Spleen (tissue), 11 donors: ENCODE results near the gene DNAJC10. TPM values are rescaled to one million over a fixed set of nuclear protein-coding genes. Genes with fewer than 3 reads are reported as not detected.

Experiments
- DNase-seq: peaks from one replicate; pipeline ENCODE4 v3.0.0-alpha.2; 2020
- H3K27ac ChIP-seq, 8 donors: fragments of 200-600 bp; sonication (generic) in 7 of 8; 1 replicate in 4 of 8; 2 replicates in 4 of 8; pipeline versions ENCODE4 v1.5.0 to v1.8.0; 2016 to 2021; ENCODE audit warnings: inconsistent platforms in 4 of 8, mild to moderate bottlenecking in 4 of 8, moderate library complexity in 1 of 8
- H3K27me3 ChIP-seq, 7 donors: fragments of 200-600 bp; sonication (generic) in 6 of 7; replicated peaks in 1 of 7; 1 replicate in 4 of 7; 2 replicates in 3 of 7; pipeline versions ENCODE4 v1.5.0 to v1.8.0; 2016 to 2021; ENCODE audit warnings: inconsistent platforms in 3 of 7, mild to moderate bottlenecking in 1 of 7
- H3K36me3 ChIP-seq, 6 donors: fragments of 200-600 bp; sonication (generic) in 5 of 6; 1 replicate in 4 of 6; 2 replicates in 2 of 6; pipeline versions ENCODE4 v1.5.0 to v1.8.0; 2016 to 2021; ENCODE audit warnings: inconsistent platforms in 2 of 6
- H3K4me1 ChIP-seq, 6 donors: fragments of 200-600 bp; sonication (generic) in 5 of 6; 1 replicate in 3 of 6; 2 replicates in 3 of 6; pipeline versions ENCODE4 v1.5.0 to v1.8.0; 2016 to 2021; ENCODE audit warnings: inconsistent platforms in 3 of 6
- H3K4me3 ChIP-seq, 8 donors: fragments of 200-600 bp; sonication (generic) in 7 of 8; 1 replicate in 4 of 8; 2 replicates in 4 of 8; pipeline versions ENCODE4 v1.5.0 to v1.8.0; 2016 to 2021; ENCODE audit warnings: inconsistent platforms in 4 of 8, mild to moderate bottlenecking in 4 of 8, moderate library complexity in 2 of 8
- H3K9me3 ChIP-seq, 8 donors: fragments of 200-600 bp; sonication (generic) in 7 of 8; 1 replicate in 4 of 8; 2 replicates in 4 of 8; pipeline versions ENCODE4 v1.5.0 to v1.8.0; 2016 to 2021; ENCODE audit warnings: inconsistent platforms in 4 of 8
- POLR2A ChIP-seq, 3 donors: fragments of 450-650 bp; IDR thresholded peaks; one replicate each; pipeline ENCODE4 v1.5.1; 2017; ENCODE audit warnings: antibody characterized with exemption in 3 of 3, mild to moderate bottlenecking in 1 of 3
- POLR2AphosphoS5 ChIP-seq, 3 donors: sonication (generic); formaldehyde crosslinking; IDR thresholded peaks; one replicate each; pipeline ENCODE4 v1.5.1; 2017; ENCODE audit warnings: antibody characterized with exemption in 3 of 3
- WGBS, 5 donors: extraction: QIAGEN DNeasy Blood & Tissue Kit in 3 of 5; methylation state at CpG; one replicate each; pipeline versions ENCODE4 v1.1.5 to v1.1.7; 2013 to 2018; 5-methylcytosine and 5-hydroxymethylcytosine counted together
- intact Hi-C: fragments of 100-400 bp; cut with DNase I; formaldehyde crosslinking; loops from one replicate; pipeline ENCODE4 v1.15.0; 2023; ENCODE audit warnings: low total_unique reads
- polyA plus RNA-seq, 3 donors: library from polyadenylated mRNA; stranded (reverse); fragments of 200-250 nt; gene quantifications; one replicate each; pipeline ENCODE4 v1.2.1, GENCODE V29; 2013
- total RNA-seq, 7 donors: library from RNA; depleted of rRNA in 3 of 7; stranded (reverse); fragments of >200 nt in 3 of 7; fragmentation: NEBNext Ultra II Directional in 4 of 7; extraction: Animal tissue kit (Norgen Biotek cat#: 25700) in 4 of 7; gene quantifications; one replicate each; pipeline versions ENCODE4 v1.1.0 to v1.2.1, GENCODE V29; 2016 to 2021
- TF ChIP-seq, protein P1 (sequence below), 11 experiments: fragments of 200-600 bp in 7 of 11; fragments of 450-650 bp in 4 of 11; sonication (generic) in 4 of 11; IDR thresholded peaks in 8 of 11; conservative IDR thresholded peaks in 3 of 11; 1 replicate in 7 of 11; 2 replicates in 4 of 11; pipeline versions ENCODE4 v1.4.0 to v1.8.0; 2016 to 2021; ENCODE audit warnings: antibody characterized with exemption in 11 of 11, inconsistent platforms in 4 of 11, mild to moderate bottlenecking in 1 of 11
- donor health status: healthy with polysubstance abuse.
- donor health status: DM: no; HTN: no; CAD: no; lungs with moderate emphysema.
- donor health status: DM: no; HTN: no; CAD: no.
- donor health status: Bipolar disorder and iron deficiency.
- donor health status: healthy.
- donor health status: DM: no; HTN: no; CAD: no.
- donor health status: DM: yes; HTN: yes; CAD: no.

The DNAJC10 gene
- total and polyA plus RNA-seq, 10 donors: 25.7 to 108 (median 72.1) TPM

DNA sequence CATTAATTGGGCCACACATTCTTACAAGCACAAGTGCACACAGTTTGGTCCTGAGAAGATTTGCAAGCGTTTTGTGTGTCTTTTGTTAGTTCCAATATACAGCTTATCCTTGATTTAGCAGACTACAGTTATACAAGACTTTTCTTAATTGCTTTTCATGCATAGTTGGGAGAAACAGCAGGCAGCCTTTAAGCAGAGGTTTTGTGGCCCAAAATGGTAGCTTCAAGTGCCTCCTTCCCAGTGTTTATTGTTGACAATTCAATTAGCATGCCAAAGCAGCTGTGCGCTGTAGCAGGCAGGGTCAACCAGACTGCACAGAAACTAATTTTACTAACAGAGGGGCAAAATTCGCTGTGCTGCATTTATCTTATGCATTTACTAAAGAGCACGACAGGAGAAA lies 102.9 kb downstream of the DNAJC10 start:
- H3K27ac ChIP-seq: no peak overlapping the region
- WGBS, 5 donors: 72 to 79% (median 75%) methylated on average over 4 of the region's 4 CpGs
- no peaks in the 10 kb centered on the region for H3K27me3 ChIP-seq
- DNase-seq: no peak
- no peaks in the 10 kb centered on the region for H3K4me1 ChIP-seq
- intact Hi-C loops: no loop called here
- no peak overlapping the region for H3K4me3 ChIP-seq
- H3K36me3 ChIP-seq: no peaks in the 10 kb centered on the region
- H3K9me3 ChIP-seq: no peaks in the 10 kb centered on the region
- TF ChIP-seq, protein P1, sequence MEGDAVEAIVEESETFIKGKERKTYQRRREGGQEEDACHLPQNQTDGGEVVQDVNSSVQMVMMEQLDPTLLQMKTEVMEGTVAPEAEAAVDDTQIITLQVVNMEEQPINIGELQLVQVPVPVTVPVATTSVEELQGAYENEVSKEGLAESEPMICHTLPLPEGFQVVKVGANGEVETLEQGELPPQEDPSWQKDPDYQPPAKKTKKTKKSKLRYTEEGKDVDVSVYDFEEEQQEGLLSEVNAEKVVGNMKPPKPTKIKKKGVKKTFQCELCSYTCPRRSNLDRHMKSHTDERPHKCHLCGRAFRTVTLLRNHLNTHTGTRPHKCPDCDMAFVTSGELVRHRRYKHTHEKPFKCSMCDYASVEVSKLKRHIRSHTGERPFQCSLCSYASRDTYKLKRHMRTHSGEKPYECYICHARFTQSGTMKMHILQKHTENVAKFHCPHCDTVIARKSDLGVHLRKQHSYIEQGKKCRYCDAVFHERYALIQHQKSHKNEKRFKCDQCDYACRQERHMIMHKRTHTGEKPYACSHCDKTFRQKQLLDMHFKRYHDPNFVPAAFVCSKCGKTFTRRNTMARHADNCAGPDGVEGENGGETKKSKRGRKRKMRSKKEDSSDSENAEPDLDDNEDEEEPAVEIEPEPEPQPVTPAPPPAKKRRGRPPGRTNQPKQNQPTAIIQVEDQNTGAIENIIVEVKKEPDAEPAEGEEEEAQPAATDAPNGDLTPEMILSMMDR (IDR thresholded peaks at IDR 0.05 in 8 of 11, conservative IDR thresholded peaks at IDR 0.05 in 3 of 11): no peak
- TF ChIP-seq POLR2A (IDR thresholded peaks at IDR 0.05): no peak
- TF ChIP-seq POLR2AphosphoS5 (IDR thresholded peaks at IDR 0.05): no peak

DNA sequence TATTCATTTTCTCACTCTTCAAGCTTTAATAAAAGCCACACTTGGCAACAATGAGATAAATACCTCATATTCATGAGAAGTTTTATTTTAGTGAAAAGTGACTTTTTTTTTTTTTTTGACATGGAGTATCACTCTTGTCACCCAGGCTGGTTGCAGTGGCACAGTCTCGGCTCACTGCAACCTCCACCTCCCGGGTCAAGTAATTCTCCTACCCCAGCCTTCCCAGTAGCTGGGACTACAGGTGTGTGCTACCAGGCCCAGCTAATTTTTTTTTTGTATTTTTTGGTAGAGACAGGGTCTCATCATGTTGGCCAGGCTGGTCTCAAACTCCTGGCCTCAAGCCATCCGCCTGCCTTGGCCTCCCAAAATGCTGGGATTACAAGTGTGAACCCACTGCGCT lies 103.4 kb downstream of the DNAJC10 start:
- Histone ChIP-seq H3K4me3 (no peak overlapping the region), H3K36me3 (no peaks in the 10 kb centered on the region), H3K4me1 (no peaks in the 10 kb centered on the region), H3K27me3 (no peaks in the 10 kb centered on the region), H3K27ac (no peak overlapping the region), H3K9me3 (no peaks in the 10 kb centered on the region)
- TF ChIP-seq, protein P1 (IDR thresholded peaks at IDR 0.05 in 8 of 11, conservative IDR thresholded peaks at IDR 0.05 in 3 of 11): no peak
- intact Hi-C loops: no loop called here
- 91 to 99% (median 97%) methylated on average over 4 of the region's 4 CpGs for WGBS, 5 donors
- no peak for DNase-seq

DNA sequence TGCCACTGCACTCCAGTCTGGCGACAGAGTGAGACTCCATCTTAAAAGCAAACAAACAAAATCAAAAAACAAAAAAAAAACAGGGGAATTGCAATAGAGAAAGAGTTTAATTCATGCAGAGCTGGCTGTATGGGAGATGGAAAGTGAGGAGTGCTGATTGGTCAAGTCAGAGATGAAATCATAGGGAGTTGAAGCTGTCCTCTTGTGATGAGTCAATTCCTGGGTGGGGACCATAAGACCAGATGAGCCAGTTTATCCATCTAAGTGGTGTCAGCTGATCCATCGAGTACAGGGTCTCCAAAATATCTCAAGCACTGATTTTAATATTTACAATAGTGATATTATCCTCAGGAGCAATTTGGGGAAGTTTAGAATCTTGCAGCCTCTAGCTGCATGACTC lies 105.1 kb downstream of the DNAJC10 start:
- H3K27ac ChIP-seq: no peak overlapping the region
- H3K4me1 ChIP-seq: no peaks in the 10 kb centered on the region
- intact Hi-C loops: no loop called here
- TF ChIP-seq POLR2AphosphoS5 (IDR thresholded peaks at IDR 0.05): no peak
- no peak for TF ChIP-seq POLR2A (IDR thresholded peaks at IDR 0.05)
- TF ChIP-seq, protein P1 (IDR thresholded peaks at IDR 0.05 in 8 of 11, conservative IDR thresholded peaks at IDR 0.05 in 3 of 11): no peak
- H3K4me3 ChIP-seq: no peak overlapping the region
- no peak for DNase-seq
- 75 to 94% (median 86%) methylated on average over 2 of the region's 2 CpGs for WGBS, 5 donors
- H3K27me3 ChIP-seq: no peaks in the 10 kb centered on the region
- H3K9me3 ChIP-seq: no peaks in the 10 kb centered on the region
- H3K36me3 ChIP-seq: no peaks in the 10 kb centered on the region

DNA sequence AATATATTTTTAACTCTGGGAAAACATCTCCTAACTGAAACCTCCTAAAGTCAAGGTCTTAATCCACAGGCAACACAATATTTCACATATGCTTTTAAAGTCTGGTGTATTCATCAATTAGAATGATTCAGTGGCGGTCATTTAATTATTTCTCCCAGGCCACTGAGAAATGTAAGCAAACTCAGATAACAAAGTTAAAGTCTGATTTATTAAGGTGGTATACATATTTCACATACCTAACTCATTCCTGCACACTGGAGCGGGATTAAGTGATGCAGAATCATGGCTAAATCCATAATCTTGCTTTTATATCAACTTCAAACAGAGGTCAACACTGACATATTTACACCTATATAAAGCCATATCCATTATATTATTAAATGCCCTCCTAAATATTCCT lies 106.7 kb downstream of the DNAJC10 start:
- Histone ChIP-seq H3K4me3 (no peak overlapping the region), H3K27me3 (no peaks in the 10 kb centered on the region), H3K4me1 (no peaks in the 10 kb centered on the region), H3K27ac (no peak overlapping the region), H3K36me3 (no peaks in the 10 kb centered on the region), H3K9me3 (no peaks in the 10 kb centered on the region)
- 91 to 95% (median 92%) methylated on average over 2 of the region's 2 CpGs for WGBS, 5 donors
- TF ChIP-seq, protein P1 (IDR thresholded peaks at IDR 0.05 in 8 of 11, conservative IDR thresholded peaks at IDR 0.05 in 3 of 11): no peak
- no peak for TF ChIP-seq POLR2A (IDR thresholded peaks at IDR 0.05)
- TF ChIP-seq POLR2AphosphoS5 (IDR thresholded peaks at IDR 0.05): no peak
- DNase-seq: no peak
- intact Hi-C loops: no loop called here
